ENCODE results near the gene RAB40B. TPM values are rescaled to one million over a fixed set of nuclear protein-coding genes. Genes with fewer than 3 reads are reported as not detected.

RAB40B gene
- total and polyA plus RNA-seq, 2 of the 13 experiments (the other 11 are each of a cell fraction or from before 2014, with no cell fraction given), result 6.2 to 6.5 TPM

DNA sequence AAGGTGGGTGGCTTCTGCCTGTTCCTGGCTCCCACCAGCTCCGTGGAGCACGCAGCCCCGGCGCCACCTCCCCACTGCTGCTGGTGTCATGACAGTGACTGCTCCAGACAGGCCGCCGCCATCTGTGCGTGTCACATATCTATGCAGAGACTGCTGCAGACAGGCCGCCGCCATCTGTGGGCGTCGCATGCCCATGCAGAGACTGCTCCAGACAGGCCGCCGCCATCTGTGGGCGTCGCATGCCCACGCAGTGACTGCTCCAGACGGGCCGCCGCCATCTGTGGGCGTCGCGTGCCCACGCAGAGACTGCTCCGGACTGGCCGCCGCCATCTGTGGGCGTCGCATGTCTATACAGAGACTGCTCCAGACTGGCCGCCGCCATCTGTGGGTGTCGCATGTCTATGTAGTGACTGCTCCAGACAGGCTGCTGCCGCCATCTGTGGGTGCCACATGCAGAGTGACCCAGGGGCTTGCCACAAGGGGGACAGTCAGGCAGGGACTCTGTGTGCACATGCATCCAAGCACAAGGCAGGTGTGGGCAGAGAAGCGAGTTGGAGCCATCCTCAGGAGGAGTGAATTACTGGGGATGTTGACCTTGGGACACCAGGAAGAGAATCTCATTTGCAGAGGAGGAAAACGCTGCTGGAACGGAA, 14.7 kb upstream of the RAB40B start (continued):
- TF ChIP-seq ZNF136 (CRISPR knock-in tag; IDR thresholded peaks at IDR 0.05; ENCODE audit: low read depth) (no peak), ASH2L (IDR thresholded peaks at IDR 0.05; ENCODE audit: insufficient read length, low read depth, low read length) (no peak), FOXA3 (CRISPR knock-in tag; IDR thresholded peaks at IDR 0.05) (no peak), DZIP1 (CRISPR knock-in tag; IDR thresholded peaks at IDR 0.05) (no peak), HNRNPK (IDR thresholded peaks at IDR 0.05; ENCODE audit: low read depth, low read length, poor library complexity, severe bottlenecking) (no peak), HOXA3 (CRISPR knock-in tag; IDR thresholded peaks at IDR 0.05) (peak; percentile 30; the same call in 1 of the 2 replicates), STAG1 (CRISPR knock-in tag; IDR thresholded peaks at IDR 0.05) (peak; percentile 19; the same call in 1 of the 2 replicates)
- TF ChIP-seq, protein P1, sequence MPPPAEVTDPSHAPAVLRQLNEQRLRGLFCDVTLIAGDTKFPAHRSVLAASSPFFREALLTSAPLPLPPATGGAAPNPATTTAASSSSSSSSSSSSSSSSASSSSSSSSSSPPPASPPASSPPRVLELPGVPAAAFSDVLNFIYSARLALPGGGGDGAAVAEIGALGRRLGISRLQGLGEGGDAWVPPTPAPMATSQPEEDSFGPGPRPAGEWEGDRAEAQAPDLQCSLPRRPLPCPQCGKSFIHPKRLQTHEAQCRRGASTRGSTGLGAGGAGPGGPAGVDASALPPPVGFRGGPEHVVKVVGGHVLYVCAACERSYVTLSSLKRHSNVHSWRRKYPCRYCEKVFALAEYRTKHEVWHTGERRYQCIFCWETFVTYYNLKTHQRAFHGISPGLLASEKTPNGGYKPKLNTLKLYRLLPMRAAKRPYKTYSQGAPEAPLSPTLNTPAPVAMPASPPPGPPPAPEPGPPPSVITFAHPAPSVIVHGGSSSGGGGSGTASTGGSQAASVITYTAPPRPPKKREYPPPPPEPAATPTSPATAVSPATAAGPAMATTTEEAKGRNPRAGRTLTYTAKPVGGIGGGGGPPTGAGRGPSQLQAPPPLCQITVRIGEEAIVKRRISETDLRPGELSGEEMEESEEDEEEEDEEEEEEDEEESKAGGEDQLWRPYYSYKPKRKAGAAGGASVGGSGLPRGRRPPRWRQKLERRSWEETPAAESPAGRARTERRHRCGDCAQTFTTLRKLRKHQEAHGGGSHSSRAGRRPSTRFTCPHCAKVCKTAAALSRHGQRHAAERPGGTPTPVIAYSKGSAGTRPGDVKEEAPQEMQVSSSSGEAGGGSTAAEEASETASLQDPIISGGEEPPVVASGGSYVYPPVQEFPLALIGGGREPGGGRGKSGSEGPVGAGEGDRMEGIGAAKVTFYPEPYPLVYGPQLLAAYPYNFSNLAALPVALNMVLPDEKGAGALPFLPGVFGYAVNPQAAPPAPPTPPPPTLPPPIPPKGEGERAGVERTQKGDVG (CRISPR knock-in tag; IDR thresholded peaks at IDR 0.05; ENCODE audit: borderline replicate concordance), result peak; percentile 52; the same call in 1 of the 2 replicates
- TF ChIP-seq, protein P2, sequence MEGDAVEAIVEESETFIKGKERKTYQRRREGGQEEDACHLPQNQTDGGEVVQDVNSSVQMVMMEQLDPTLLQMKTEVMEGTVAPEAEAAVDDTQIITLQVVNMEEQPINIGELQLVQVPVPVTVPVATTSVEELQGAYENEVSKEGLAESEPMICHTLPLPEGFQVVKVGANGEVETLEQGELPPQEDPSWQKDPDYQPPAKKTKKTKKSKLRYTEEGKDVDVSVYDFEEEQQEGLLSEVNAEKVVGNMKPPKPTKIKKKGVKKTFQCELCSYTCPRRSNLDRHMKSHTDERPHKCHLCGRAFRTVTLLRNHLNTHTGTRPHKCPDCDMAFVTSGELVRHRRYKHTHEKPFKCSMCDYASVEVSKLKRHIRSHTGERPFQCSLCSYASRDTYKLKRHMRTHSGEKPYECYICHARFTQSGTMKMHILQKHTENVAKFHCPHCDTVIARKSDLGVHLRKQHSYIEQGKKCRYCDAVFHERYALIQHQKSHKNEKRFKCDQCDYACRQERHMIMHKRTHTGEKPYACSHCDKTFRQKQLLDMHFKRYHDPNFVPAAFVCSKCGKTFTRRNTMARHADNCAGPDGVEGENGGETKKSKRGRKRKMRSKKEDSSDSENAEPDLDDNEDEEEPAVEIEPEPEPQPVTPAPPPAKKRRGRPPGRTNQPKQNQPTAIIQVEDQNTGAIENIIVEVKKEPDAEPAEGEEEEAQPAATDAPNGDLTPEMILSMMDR (CRISPR knock-in tag; IDR thresholded peaks at IDR 0.05), result peak; percentile 24; the same call in 1 of the 2 replicates
- TF ChIP-seq, protein P3, sequence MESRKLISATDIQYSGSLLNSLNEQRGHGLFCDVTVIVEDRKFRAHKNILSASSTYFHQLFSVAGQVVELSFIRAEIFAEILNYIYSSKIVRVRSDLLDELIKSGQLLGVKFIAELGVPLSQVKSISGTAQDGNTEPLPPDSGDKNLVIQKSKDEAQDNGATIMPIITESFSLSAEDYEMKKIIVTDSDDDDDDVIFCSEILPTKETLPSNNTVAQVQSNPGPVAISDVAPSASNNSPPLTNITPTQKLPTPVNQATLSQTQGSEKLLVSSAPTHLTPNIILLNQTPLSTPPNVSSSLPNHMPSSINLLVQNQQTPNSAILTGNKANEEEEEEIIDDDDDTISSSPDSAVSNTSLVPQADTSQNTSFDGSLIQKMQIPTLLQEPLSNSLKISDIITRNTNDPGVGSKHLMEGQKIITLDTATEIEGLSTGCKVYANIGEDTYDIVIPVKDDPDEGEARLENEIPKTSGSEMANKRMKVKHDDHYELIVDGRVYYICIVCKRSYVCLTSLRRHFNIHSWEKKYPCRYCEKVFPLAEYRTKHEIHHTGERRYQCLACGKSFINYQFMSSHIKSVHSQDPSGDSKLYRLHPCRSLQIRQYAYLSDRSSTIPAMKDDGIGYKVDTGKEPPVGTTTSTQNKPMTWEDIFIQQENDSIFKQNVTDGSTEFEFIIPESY (CRISPR knock-in tag; IDR thresholded peaks at IDR 0.05), result peak; percentile 76; the same call in 1 of the 2 replicates
- TF ChIP-seq, protein P4, sequence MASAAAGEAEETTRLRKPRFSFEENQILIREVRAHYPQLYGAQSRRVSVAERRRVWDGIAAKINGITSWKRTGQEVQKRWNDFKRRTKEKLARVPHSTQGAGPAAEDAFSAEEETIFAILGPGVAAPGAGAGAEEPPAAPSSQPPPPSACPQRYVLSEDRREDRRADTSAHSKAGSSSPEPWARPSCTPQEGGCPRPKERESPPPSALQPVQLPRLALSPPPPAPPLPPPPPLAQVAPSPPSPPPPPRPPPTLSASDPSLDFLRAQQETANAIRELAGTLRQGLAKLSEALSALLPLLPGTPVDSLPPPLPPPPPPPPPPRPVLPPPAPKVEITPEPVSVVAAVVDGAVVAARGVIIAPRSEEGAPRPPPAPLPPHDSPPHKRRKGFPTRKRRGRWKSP (CRISPR knock-in tag; IDR thresholded peaks at IDR 0.05), result no peak
